Epithelial cell of prostate (primary cell): ENCODE measurements around the gene ASMTL.
"Not testable (repeated sequence)": the region's sequence is repeated elsewhere in the genome, so short reads cannot be mapped to it uniquely, and the experiment has no call there.

ENCODE experiments used
- DNase-seq: peaks from one replicate; pipeline ENCODE4 v3.0.0-alpha.2; 2011; ENCODE audit warnings: low read depth, low spot score
- H3K27ac ChIP-seq: fragments of 450-650 bp; 2 replicates; pipeline ENCODE4 v1.5.1; 2017; ENCODE audit warnings: mild to moderate bottlenecking

The ASMTL gene

GRCh38 chrX:1462596-1463251 is 10.0 kb upstream of the ASMTL start:
- no peak overlapping the region for H3K27ac ChIP-seq
- no peak for DNase-seq

DNA sequence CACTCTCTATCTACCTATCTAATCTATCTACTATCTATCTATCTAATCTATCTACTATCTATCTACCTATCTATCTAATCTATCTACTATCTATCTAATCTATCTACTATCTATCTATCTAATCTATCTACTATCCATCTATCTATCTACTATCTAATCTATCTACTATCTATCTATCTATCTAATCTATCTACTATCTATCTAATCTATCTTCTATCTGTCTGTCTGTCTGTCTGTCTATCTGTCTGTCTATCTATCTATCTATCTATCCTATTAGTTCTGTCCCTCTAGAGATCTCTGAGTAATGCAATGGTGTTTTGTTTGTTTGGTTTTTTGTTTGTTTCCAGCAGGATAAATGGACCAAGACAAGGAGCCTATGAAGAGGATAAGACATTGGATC is 9.4 kb upstream of the ASMTL start:
- H3K27ac ChIP-seq, result no peak overlapping the region
- DNase-seq, result no peak

GRCh38 chrX:1455948-1456280 is 3.2 kb upstream of the ASMTL start:
- H3K27ac ChIP-seq, result no peak overlapping the region
- DNase-seq, result no peak

DNA sequence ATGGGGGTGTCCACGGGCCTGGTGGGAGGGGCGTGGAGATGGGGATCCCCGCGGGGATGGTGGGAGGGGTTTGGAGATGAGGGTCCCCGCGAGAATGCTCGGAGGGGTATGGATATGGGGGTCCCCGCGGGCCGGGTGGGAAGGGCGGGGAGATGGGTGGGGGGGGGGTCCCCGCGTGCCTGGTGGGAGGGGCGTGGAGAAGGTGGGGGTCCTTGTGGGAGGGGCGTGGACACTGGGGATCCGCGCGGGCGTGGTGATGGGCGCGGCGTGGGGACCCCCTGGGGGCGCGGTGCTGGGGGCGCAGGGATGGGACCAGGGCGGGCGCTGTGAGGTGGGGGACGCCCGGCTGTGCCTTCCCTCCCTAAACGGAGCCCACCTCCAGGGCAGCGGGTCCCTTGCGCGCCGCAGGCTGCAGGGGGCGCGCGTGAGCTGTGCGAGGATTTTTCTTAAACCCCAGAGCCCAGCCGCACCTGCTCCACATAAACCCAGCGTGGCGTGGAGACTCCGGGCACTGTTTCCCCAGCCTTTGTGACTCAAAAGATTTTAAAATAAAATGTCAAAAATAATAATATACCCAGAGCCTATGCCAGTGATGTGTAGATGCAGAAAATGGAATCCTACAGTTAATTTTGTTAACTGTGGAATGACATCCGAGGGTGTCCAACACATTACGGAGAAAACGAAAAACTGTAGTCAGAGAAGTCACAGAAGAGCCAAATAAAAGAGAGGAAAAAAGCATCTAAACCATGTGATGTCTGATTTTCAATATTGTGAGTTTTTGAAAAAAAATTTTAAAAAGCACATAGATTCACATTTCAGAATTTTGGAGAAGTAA is 1.5 kb upstream of the ASMTL start:
- H3K27ac ChIP-seq, result no peak overlapping the region

DNA sequence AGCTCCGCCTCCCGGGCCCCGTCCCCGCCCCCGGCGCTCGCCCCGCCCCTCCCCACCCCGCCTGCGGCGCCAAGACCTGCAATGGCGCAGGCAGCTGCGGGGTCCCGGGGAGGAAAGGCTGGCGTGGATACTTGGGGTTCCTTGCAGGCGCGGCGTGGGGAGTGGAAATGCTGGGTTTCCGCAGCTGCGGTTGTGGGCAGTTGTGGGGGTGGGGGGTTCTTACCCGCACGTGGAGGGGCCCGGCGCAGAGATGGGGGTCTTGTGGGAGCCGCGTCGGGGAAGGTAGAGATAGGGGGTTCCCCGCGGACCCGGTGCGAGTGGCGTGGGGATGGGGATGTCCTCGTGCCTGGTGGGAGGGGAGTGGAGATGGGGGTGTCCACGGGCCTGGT is 680 bp upstream of the ASMTL start:
- peak overlapping the region; percentile 33 for H3K27ac ChIP-seq

More for the DNA sequence above, 1.5 kb upstream of the ASMTL start:
- DNase-seq, result no peak

DNA sequence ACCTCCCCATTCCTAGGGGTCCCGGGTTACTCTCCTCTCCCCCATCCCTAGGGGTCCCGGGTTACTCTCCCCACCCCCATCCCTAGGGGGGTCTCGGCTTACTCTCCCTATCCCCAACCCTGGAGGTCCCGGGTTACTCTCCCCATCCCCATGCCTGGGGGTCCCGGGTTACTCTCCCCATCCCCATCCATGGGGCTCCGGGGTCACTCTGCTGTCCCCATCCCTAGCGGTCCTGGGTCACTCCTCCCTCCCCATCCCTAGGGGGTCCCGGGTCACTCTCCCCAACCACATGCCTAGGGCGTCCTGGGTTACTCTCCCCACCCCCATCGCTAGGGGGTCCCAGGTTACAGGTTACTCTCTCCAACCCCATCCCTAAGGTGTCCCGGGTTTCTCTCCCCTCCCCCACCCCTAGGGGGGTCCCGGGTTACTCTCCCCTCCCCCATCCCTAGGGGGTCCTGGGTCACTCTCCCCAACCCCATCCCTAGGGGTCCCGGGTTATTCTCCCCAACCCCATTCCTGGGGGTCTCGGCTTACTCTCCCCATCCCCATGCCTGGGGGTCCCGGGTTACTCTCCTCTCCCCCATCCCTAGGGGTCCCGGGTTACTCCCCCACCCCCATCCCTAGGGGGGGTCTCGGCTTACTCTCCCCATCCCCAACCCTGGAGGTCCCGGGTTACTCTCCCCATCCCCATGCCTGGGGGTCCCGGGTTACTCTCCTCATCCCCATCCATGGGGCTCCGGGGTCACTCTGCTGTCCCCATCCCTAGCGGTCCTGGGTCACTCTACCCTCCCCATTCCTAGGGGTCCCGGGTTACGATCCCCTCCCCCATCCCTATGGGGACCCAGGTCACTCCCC is 821 bp downstream of the ASMTL start:
- H3K27ac ChIP-seq, result peak overlapping the region; percentile 32
- DNase-seq, result no peak

More for the DNA sequence above, 680 bp upstream of the ASMTL start:
- no peak for DNase-seq

GRCh38 chrX:1451251-1451660 is 1.5 kb downstream of the ASMTL start:
- no peak for DNase-seq
- H3K27ac ChIP-seq, result no peak overlapping the region

GRCh38 chrX:1450361-1451161 is 2.1 kb downstream of the ASMTL start:
- no peak for DNase-seq
- H3K27ac ChIP-seq, result no peak overlapping the region

DNA sequence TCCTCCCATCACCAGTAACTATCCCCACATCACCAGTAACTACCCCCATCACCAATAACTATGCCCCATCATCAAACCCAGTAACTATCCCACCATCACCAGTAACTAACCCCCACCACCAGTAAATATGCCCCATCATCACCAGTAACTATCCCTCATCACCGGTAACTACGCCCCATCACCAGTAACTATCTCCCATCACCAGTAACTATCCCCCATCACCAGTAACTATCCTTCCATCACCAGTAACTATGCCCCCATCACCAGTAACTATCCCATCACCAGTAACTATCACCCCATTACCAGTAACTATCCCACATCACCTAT is 2.9 kb downstream of the ASMTL start:
- H3K27ac ChIP-seq, result no peak overlapping the region
- DNase-seq, result no peak

GRCh38 chrX:1449036-1449822 is 3.5 kb downstream of the ASMTL start:
- DNase-seq, result no peak
- H3K27ac ChIP-seq, result no peak overlapping the region

DNA sequence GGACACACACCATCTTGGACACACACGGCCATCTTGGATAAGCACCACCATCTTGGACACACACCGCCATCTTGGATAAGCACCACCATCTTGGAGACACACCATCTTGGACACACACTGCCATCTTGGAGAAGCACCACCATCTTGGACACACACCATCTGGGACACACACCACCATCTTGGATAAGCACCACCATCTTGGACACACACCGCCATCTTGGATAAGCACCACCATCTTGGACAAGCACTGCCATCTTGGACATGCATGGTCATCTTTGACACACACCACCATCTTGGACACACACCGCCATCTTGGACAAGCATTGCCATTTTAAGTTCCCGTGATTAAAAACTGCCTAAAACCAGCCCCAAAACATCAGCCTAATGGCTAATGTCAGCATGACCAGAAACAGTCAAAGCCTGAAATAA is 4.1 kb downstream of the ASMTL start:
- not testable (repeated sequence) for H3K27ac ChIP-seq, DNase-seq

GRCh38 chrX:1447969-1448572 is 4.6 kb downstream of the ASMTL start:
- not testable (repeated sequence) for H3K27ac ChIP-seq, DNase-seq

GRCh38 chrX:1446984-1447968 is 5.4 kb downstream of the ASMTL start:
- not testable (repeated sequence) for H3K27ac ChIP-seq

DNA sequence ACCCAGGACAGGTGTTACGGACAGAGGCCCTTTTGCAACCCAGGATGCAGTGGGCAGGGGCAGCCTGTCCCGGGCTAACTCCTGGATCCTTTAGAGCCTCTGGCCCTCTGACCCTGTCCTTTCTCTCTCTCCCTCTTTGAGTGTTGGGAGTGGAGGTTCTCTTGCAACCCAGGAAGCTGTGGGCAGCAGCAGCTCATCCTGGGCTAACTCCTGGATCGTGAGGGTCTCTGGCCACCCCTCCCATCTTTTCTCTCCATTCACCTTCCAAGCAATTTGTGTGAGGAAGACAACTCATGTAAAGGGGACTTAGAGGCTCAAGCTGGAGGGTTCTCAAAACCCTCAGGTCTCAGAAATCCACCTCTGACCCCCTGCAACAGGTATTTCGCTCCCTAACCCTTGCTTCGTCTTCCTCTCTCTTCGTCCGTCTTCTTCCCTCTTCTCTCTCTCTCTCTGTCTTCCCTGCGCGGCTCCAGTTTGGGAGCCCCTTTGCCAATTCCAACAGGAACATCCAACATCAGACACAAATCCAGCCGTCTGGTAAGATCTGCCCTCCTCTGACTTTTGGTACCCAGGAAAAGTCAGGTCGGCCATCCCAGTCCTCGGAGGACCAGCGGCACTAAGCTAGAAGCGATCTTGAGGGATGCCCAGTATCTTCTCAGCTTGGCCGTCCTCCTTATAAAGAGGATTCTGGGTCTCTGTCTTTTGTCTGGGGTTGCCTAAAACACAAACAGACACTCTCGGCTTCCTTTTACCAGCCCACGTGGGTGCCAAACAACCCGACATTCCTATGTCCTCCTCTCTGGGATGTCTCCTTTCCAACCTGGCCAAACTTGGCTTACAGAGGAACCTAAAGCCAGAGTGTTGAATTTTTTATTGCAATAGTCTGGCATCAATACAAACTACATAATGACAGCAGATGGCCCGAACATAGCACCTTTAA is 7.9 kb downstream of the ASMTL start:
- no peak overlapping the region for H3K27ac ChIP-seq
- DNase-seq, result no peak

More at GRCh38 chrX:1446984-1447968, 5.4 kb downstream of the ASMTL start:
- DNase-seq, result not testable (repeated sequence)

- DNase-seq, result no peak
- H3K27ac ChIP-seq, result no peak overlapping the region
These were observed 9.1 kb downstream of the ASMTL start for GRCh38 chrX:1443496-1444075.

DNA sequence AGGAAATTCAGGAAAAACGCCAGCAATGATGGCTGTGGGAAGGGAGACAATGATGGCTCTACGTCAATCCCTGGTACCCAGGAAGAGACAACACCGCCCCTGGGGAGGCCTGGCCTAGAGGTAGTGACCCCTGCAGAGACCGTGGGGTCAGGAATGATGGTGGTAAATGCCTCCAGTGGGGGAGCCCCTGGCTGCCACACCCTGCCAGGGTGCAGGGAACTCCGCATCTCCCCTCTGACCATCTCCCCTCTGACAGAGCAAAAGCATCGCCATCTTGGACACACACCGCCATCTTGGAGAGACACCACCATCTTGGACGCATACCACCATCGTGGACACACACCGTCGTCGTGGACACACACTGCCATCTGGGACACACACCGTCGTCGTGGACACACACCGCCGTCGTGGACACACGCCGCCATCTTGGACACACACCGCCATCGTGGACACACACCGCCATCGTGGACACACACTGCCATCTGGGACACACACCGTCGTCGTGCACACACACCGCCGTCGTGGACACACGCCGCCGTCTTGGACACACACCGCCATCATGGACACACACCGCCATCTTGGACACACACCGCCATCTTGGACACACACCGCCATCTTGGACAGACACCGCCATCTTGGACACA is 9.9 kb downstream of the ASMTL start:
- no peak for DNase-seq
- H3K27ac ChIP-seq, result no peak overlapping the region
